GM12892 (cell line): Measurements from ENCODE around the gene PICALM.

Experiments
- POLR2A ChIP-seq: IDR thresholded peaks from 2 replicates; pipeline ENCODE4 v1.6.1; 2011; ENCODE audit warnings: low read depth, low read length, control low read depth
- POLR2AphosphoS5 ChIP-seq: IDR thresholded peaks from 2 replicates; pipeline ENCODE4 v1.6.1; 2011; ENCODE audit warnings: low read depth, low read length, control low read depth

GRCh38 chr11:85930879-85931366 lies 138.0 kb downstream of the PICALM start:
- TF ChIP-seq POLR2AphosphoS5: no peak
- no peak for TF ChIP-seq POLR2A
